H1 (cell line): ENCODE measurements around the gene TRAF1. TPM values are rescaled to one million over a fixed set of nuclear protein-coding genes. Genes with fewer than 3 reads are reported as not detected.

ENCODE experiments used
- CTCF ChIA-PET: fragments of 300-600 bp; sonication (Branson Sonifier 250); formaldehyde crosslinking; loops from one replicate; lab custom pipeline; 2021; ENCODE audit not compliant: partially characterized antibody; lab: Charles Lee
- POLR2A ChIA-PET: fragments of 300-600 bp; sonication (Branson Sonifier 250); formaldehyde crosslinking; loops from one replicate; lab custom pipeline; 2021; ENCODE audit warnings: inconsistent platforms; ENCODE audit not compliant: partially characterized antibody; lab: Charles Lee
- DNase-seq, 2 experiments: peaks; one replicate each; pipeline versions ENCODE4 v3.0.0 to v3.0.0-alpha.2; 2010 to 2022; ENCODE audit warnings: low spot score in 2 of 2, low read depth in 1 of 2, mixed read lengths in 1 of 2
- FAIRE-seq: peaks from 2 replicates; lab custom pipeline; 2011; peaks lifted over from hg19 to GRCh38; lab: Jason Lieb, UNC
- H2AFZ ChIP-seq: 2 replicates; pipeline ENCODE4 v1.8.1; 2012; ENCODE audit warnings: low read length, inconsistent platforms
- H2AK5ac ChIP-seq: 2 replicates; pipeline ENCODE4 v1.6.1; 2013; ENCODE audit warnings: low read depth, low read length
- H2BK120ac ChIP-seq: replicated peaks from 2 replicates; pipeline ENCODE3; 2013; ENCODE audit warnings: low read depth, low read length, inconsistent platforms
- H2BK12ac ChIP-seq: 2 replicates; pipeline ENCODE4 v1.6.1; 2013; ENCODE audit warnings: low read depth, low read length
- H2BK15ac ChIP-seq: 2 replicates; pipeline ENCODE4 v1.6.1; 2013; ENCODE audit warnings: low read length
- H2BK20ac ChIP-seq: 2 replicates; pipeline ENCODE4 v1.6.1; 2013; ENCODE audit warnings: low read length
- H2BK5ac ChIP-seq: 2 replicates; pipeline ENCODE4 v1.6.1; 2013; ENCODE audit warnings: low read depth, low read length
- H3K14ac ChIP-seq: 2 replicates; pipeline ENCODE4 v1.6.1; 2013; ENCODE audit warnings: inconsistent platforms; ENCODE audit not compliant: insufficient read length
- H3K18ac ChIP-seq: 2 replicates; pipeline ENCODE4 v1.6.1; 2013; ENCODE audit warnings: low read length; ENCODE audit errors: extremely low read depth
- H3K23ac ChIP-seq: 2 replicates; pipeline ENCODE4 v1.6.1; 2013; ENCODE audit warnings: inconsistent platforms; ENCODE audit not compliant: insufficient read length
- H3K23me2 ChIP-seq: 2 replicates; pipeline ENCODE4 v1.6.1; 2013; ENCODE audit warnings: low read depth, low read length
- H3K27ac ChIP-seq: 2 replicates; pipeline ENCODE4 v1.6.1; 2011; ENCODE audit warnings: low read depth, low read length, inconsistent platforms
- H3K27me3 ChIP-seq, 4 experiments: replicated peaks in 1 of 4; 1 replicate in 1 of 4; 2 replicates in 3 of 4; pipeline versions ENCODE4 v1.6.1 to v1.8.1; 2011 to 2013; ENCODE audit warnings: low read length in 3 of 4, mild to moderate bottlenecking in 3 of 4, inconsistent platforms in 2 of 4, mixed read lengths in 2 of 4, moderate library complexity in 1 of 4; ENCODE audit not compliant: control insufficient read depth in 3 of 4, insufficient read depth in 3 of 4; ENCODE audit errors: extremely low read depth in 1 of 4
- H3K36me3 ChIP-seq, 4 experiments: 2 replicates each; pipeline versions ENCODE4 v1.6.1 to v1.8.1; 2011 to 2013; ENCODE audit warnings: mild to moderate bottlenecking in 4 of 4, low read length in 3 of 4, moderate library complexity in 2 of 4, control low read depth in 1 of 4, inconsistent platforms in 1 of 4; ENCODE audit not compliant: insufficient read depth in 4 of 4, control insufficient read depth in 2 of 4
- H3K4ac ChIP-seq: replicated peaks from 2 replicates; pipeline ENCODE3; 2013; ENCODE audit warnings: low read length, low read depth, mixed read lengths, inconsistent platforms; ENCODE audit not compliant: insufficient read length
- H3K4me1 ChIP-seq, 4 experiments: replicated peaks in 1 of 4; 1 replicate in 1 of 4; 2 replicates in 3 of 4; pipeline versions ENCODE4 v1.6.1 to v1.8.1; 2011 to 2013; ENCODE audit warnings: low read length in 3 of 4, inconsistent platforms in 2 of 4, mixed read lengths in 1 of 4; ENCODE audit not compliant: insufficient read depth in 4 of 4, control insufficient read depth in 3 of 4
- H3K4me2 ChIP-seq, 2 experiments: 2 replicates each; pipeline versions ENCODE4 v1.6.1 to v1.8.1; 2011 to 2013; ENCODE audit warnings: low read depth in 2 of 2, low read length in 2 of 2, control low read depth in 1 of 2, inconsistent platforms in 1 of 2, mild to moderate bottlenecking in 1 of 2; ENCODE audit not compliant: insufficient read depth in 1 of 2
- H3K4me3 ChIP-seq, 4 experiments: fragments of 200-600, 300-600 bp in 1 of 4; sonication (generic), shearing (Covaris generic), sonication (Bioruptor Twin) in 1 of 4; 2 replicates each; pipeline versions ENCODE4 v1.5.1 to v1.8.1; 2011 to 2016; ENCODE audit warnings: low read length in 4 of 4, low read depth in 3 of 4, control low read depth in 2 of 4, inconsistent platforms in 2 of 4, mild to moderate bottlenecking in 2 of 4, mixed read lengths in 1 of 4, moderate library complexity in 1 of 4; ENCODE audit not compliant: insufficient read depth in 2 of 4; ENCODE audit errors: extremely low read depth in 1 of 4
- H3K56ac ChIP-seq: replicated peaks from 2 replicates; pipeline ENCODE3; 2013; ENCODE audit warnings: low read depth, mild to moderate bottlenecking, mixed read lengths, low read length, inconsistent platforms; ENCODE audit not compliant: insufficient read length
- H3K79me1 ChIP-seq: 2 replicates; pipeline ENCODE4 v1.6.1; 2013; ENCODE audit warnings: low read depth, low read length, control low read depth
- H3K79me2 ChIP-seq, 2 experiments: 2 replicates each; pipeline versions ENCODE4 v1.6.1 to v1.8.1; 2012 to 2013; ENCODE audit warnings: low read length in 2 of 2, mild to moderate bottlenecking in 2 of 2, inconsistent platforms in 1 of 2; ENCODE audit not compliant: insufficient read depth in 2 of 2, control insufficient read depth in 1 of 2
- H3K9ac ChIP-seq, 4 experiments: replicated peaks in 1 of 4; 1 replicate in 1 of 4; 2 replicates in 3 of 4; pipeline versions ENCODE4 v1.6.1 to v1.8.1; 2011 to 2013; ENCODE audit warnings: low read depth in 3 of 4, low read length in 3 of 4, control low read depth in 2 of 4, mild to moderate bottlenecking in 2 of 4, moderate library complexity in 2 of 4, inconsistent platforms in 1 of 4; ENCODE audit errors: extremely low read depth in 1 of 4
- H3K9me3 ChIP-seq, 2 experiments: 2 replicates each; pipeline versions ENCODE4 v1.6.1 to v1.8.1; 2012 to 2013; ENCODE audit warnings: mild to moderate bottlenecking in 2 of 2, moderate library complexity in 2 of 2, control low read depth in 1 of 2, inconsistent platforms in 1 of 2, low read depth in 1 of 2, low read length in 1 of 2, mixed read lengths in 1 of 2; ENCODE audit not compliant: insufficient read depth in 2 of 2
- H4K20me1 ChIP-seq, 2 experiments: replicated peaks in 1 of 2; 2 replicates each; pipeline versions ENCODE3 to v1.8.1; 2011 to 2013; ENCODE audit warnings: inconsistent platforms in 2 of 2, low read length in 2 of 2, mild to moderate bottlenecking in 1 of 2; ENCODE audit not compliant: insufficient read depth in 2 of 2, control insufficient read depth in 1 of 2
- H4K5ac ChIP-seq: 2 replicates; pipeline ENCODE4 v1.6.1; 2013; ENCODE audit warnings: low read length, low read depth, mixed read lengths, inconsistent platforms; ENCODE audit not compliant: insufficient read length
- H4K8ac ChIP-seq: 2 replicates; pipeline ENCODE4 v1.8.0; 2013; ENCODE audit warnings: mild to moderate bottlenecking, moderate library complexity, low read length, inconsistent platforms; ENCODE audit not compliant: insufficient read depth; ENCODE audit errors: extremely low read depth
- H4K91ac ChIP-seq: replicated peaks from 2 replicates; pipeline ENCODE3; 2013; ENCODE audit warnings: low read length, mixed read lengths, inconsistent platforms; ENCODE audit not compliant: insufficient read length
- EGR1 ChIP-seq: IDR thresholded peaks from 2 replicates; pipeline ENCODE4 v1.6.1; 2011; ENCODE audit warnings: low read depth, low read length, borderline replicate concordance
- FOSL1 ChIP-seq: IDR thresholded peaks from 2 replicates; pipeline ENCODE4 v1.6.1; 2011; ENCODE audit warnings: mild to moderate bottlenecking, low read depth, low read length, moderate library complexity; ENCODE audit not compliant: insufficient read depth
- GABPA ChIP-seq: IDR thresholded peaks from 2 replicates; pipeline ENCODE4 v1.6.1; 2011; ENCODE audit warnings: mild to moderate bottlenecking, low read length, moderate library complexity, borderline replicate concordance; ENCODE audit not compliant: insufficient read depth
- GTF2F1 ChIP-seq: IDR thresholded peaks from 2 replicates; pipeline ENCODE4 v1.6.1; 2012; ENCODE audit warnings: low read depth, low read length, improper control_type of control experiment, borderline replicate concordance
- POLR2AphosphoS5 ChIP-seq: IDR thresholded peaks from 2 replicates; pipeline ENCODE4 v1.6.1; 2011; ENCODE audit warnings: low read depth, low read length
- RFX5 ChIP-seq: IDR thresholded peaks from 2 replicates; pipeline ENCODE4 v1.6.1; 2011; ENCODE audit warnings: low read depth, low read length, improper control_type of control experiment, borderline replicate concordance
- SIX5 ChIP-seq: IDR thresholded peaks from 2 replicates; pipeline ENCODE4 v1.6.1; 2011; ENCODE audit warnings: mild to moderate bottlenecking, low read depth, low read length
- SUZ12 ChIP-seq: fragments of 200-600 bp; sonication (generic); IDR thresholded peaks from 2 replicates; pipeline ENCODE4 v1.6.1; 2012; ENCODE audit warnings: mild to moderate bottlenecking, inconsistent platforms, low read length, moderate library complexity, mixed read lengths
- WGBS, 2 experiments: shearing (Covaris generic) in 1 of 2; methylation state at CpG; one replicate each; pipeline versions ENCODE4 v1.1.6 to v1.1.7; 2013 to 2015; ENCODE audit warnings: low lambda C conversion rate in 2 of 2, mixed read lengths in 2 of 2, inconsistent platforms in 1 of 2, low coverage in 1 of 2, missing lambda C conversion rate in 1 of 2; ENCODE audit not compliant: insufficient replicate concordance in 2 of 2, insufficient coverage in 1 of 2, insufficient read length in 1 of 2; ENCODE audit errors: extremely low coverage in 1 of 2, missing lambda C conversion rate in 1 of 2; 5-methylcytosine and 5-hydroxymethylcytosine counted together
- polyA plus RNA-seq, 7 experiments: library from polyadenylated mRNA; depleted of rRNA in 3 of 7; stranded (reverse) in 5 of 7; unstranded in 2 of 7; fragments of >200 nt in 5 of 7; fragments of 200-250 nt in 2 of 7; gene quantifications; 1 replicate in 5 of 7; 2 replicates in 1 of 7; 4 replicates in 1 of 7; pipeline versions ENCODE4 v1.2.1 to v1.2.3, GENCODE V29; 2011 to 2013; ENCODE audit warnings: missing spikeins in 2 of 7, mixed read lengths in 2 of 7
- total RNA-seq: library from RNA; stranded (reverse); fragmentation: NEBNext Ultra II Directional; extraction: Animal tissue kit (Norgen Biotek cat#: 25700); gene quantifications from 2 replicates; pipeline ENCODE4 v1.2.1, GENCODE V29; 2021
- TF ChIP-seq, protein P1 (sequence below): IDR thresholded peaks from 2 replicates; pipeline ENCODE4 v1.6.1; 2012; ENCODE audit warnings: low read length, inconsistent platforms
- TF ChIP-seq, protein P2 (sequence below): IDR thresholded peaks from 2 replicates; pipeline ENCODE4 v1.6.1; 2011; ENCODE audit warnings: low read length, improper control_type of control experiment

Gene TRAF1
- total and polyA plus RNA-seq, 2 of the 8 experiments (the other 6 are each of a cell fraction or from before 2014, with no cell fraction given) = 1.6 to 3.2 TPM

- Histone ChIP-seq H3K23ac (no peak overlapping the region), H3K4me3 (no peak overlapping the region), H3K23me2 (no peaks in the 10 kb centered on the region), H2BK5ac (no peak overlapping the region), H3K27me3 (no peaks in the 10 kb centered on the region; a peak in 2 of 7 replicates), H2BK12ac (no peak overlapping the region), H3K4ac (no peak overlapping the region), H3K56ac (no peak overlapping the region), H3K9ac (no peak overlapping the region)
- CTCF ChIA-PET = interaction anchor here (0.8 to 10.5 kb wide), 8 partner anchors 10 to 136 kb away, joined by 3 to 108 read pairs (median 6); partner anchors contain the start of gene PSMD5
- no peak for TF ChIP-seq SIX5
- TF ChIP-seq POLR2AphosphoS5 = no peak
- TF ChIP-seq FOSL1 = no peak
- TF ChIP-seq EGR1 = no peak
- no peak for TF ChIP-seq RFX5
- TF ChIP-seq GTF2F1 = no peak
- TF ChIP-seq GABPA = no peak
- no peak for TF ChIP-seq SUZ12
- TF ChIP-seq, protein P1, sequence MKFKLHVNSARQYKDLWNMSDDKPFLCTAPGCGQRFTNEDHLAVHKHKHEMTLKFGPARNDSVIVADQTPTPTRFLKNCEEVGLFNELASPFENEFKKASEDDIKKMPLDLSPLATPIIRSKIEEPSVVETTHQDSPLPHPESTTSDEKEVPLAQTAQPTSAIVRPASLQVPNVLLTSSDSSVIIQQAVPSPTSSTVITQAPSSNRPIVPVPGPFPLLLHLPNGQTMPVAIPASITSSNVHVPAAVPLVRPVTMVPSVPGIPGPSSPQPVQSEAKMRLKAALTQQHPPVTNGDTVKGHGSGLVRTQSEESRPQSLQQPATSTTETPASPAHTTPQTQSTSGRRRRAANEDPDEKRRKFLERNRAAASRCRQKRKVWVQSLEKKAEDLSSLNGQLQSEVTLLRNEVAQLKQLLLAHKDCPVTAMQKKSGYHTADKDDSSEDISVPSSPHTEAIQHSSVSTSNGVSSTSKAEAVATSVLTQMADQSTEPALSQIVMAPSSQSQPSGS = no peak
- TF ChIP-seq, protein P2, sequence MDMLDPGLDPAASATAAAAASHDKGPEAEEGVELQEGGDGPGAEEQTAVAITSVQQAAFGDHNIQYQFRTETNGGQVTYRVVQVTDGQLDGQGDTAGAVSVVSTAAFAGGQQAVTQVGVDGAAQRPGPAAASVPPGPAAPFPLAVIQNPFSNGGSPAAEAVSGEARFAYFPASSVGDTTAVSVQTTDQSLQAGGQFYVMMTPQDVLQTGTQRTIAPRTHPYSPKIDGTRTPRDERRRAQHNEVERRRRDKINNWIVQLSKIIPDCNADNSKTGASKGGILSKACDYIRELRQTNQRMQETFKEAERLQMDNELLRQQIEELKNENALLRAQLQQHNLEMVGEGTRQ = no peak
- TF ChIP-seq, all 59 proteins: peak for 0
- Histone ChIP-seq H2AFZ (no peak overlapping the region), H2BK15ac (no peak overlapping the region), H3K18ac (no peak overlapping the region), H3K79me2 (no peaks in the 10 kb centered on the region), H3K36me3 (peaks cover 0 to 11% (median 5%) of the 10 kb centered on the region in 4 experiments; a peak in 5 of 8 replicates), H4K5ac (no peak overlapping the region), H3K4me2 (no peak overlapping the region), H2AK5ac (no peak overlapping the region), H4K20me1 (no peaks in the 10 kb centered on the region), H3K4me1 (peaks cover 0 to 12% (median 5%) of the 10 kb centered on the region in 4 experiments; a peak in 6 of 7 replicates), H4K91ac (no peak overlapping the region), H2BK20ac (no peak overlapping the region), H2BK120ac (no peak overlapping the region), H3K14ac (no peak overlapping the region), H3K9me3 (no peaks in the 10 kb centered on the region), H3K79me1 (no peaks in the 10 kb centered on the region), H4K8ac (no peak overlapping the region), H3K27ac (no peak overlapping the region)
- 79% methylated on average over 5 of the region's 5 CpGs; no CpG with 5 or more reads in 1 of the 2 experiments for WGBS, 2 experiments
- POLR2A ChIA-PET = interaction anchor here (0.9 to 8.4 kb wide), 4 partner anchors 10 to 35 kb away, joined by 3 to 61 read pairs (median 4); no protein-coding TSS in a partner anchor
- FAIRE-seq = no peak
- no peak for DNase-seq
These were observed 61.4 kb downstream of the TRAF1 start for GRCh38 chr9:120865176-120865575.
